SKM-1 (cell line): ENCODE data around the gene TPST2.

ENCODE experiments used
- DNase-seq: peaks from one replicate; lab custom pipeline; 2025; ENCODE audit not compliant: unreplicated experiment; lab: John Stamatoyannopoulos, UW

TPST2 gene

DNA sequence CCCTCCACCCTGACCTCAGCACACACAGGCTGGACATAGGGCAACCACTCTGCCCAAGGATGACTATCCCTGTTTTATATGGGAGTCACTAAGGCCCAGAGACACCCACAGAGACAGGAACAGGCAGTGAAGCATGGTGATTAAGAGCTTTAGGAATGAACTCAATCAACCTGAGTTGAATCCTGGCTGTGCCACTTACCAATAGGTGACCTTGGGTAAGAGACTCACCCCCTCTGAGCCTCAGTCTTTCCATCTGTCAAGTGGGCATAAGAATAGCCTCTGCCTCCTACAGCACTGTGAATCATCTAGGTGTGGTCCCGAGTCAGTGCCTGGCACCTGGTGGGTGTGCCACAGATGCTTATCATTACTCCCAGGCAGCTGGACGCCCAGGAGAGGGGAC, 21.1 kb upstream of the TPST2 start:
- DNase-seq, result no peak

DNA sequence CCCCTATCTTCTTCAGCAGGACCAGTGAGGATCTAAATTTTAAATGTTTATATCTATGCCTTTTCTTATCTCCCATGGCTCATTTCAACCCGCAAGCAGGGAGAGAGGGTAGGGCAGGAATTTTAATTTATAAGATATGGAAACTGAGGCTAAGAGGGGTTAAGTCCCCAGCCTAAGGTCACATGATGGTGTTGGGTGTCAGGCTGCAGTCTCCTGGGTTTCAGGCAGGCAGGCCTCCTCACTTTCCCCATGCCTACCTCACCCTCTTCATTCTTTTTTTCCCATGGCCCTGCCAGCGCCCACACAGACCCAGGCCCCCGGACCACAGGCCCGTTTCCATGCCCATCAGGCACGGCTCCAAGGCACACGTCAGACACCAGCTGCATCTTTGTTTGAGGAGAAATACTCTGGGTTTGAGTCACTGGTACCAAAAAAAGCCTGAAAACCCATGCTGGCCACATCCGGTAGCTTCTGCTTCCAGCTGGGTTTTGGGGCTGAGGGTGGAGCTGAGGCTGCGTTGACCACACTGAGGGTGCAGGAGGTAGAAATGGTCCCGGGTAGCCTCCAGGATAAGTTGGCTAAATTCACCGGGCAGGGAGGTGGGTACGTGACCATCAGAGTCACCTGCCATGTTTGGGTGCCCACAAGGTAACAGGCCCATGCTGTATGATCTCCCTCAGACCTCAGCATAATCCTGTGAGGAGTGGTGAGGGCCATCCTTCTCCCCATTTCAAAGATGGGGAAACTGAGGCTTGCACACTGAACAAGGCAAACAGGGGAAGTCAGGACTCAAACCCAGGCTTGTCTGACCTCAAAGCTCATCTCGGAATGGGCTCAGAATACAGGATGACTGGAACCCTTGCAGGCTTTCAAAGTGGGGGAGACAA, 20.4 kb upstream of the TPST2 start:
- no peak for DNase-seq

DNA sequence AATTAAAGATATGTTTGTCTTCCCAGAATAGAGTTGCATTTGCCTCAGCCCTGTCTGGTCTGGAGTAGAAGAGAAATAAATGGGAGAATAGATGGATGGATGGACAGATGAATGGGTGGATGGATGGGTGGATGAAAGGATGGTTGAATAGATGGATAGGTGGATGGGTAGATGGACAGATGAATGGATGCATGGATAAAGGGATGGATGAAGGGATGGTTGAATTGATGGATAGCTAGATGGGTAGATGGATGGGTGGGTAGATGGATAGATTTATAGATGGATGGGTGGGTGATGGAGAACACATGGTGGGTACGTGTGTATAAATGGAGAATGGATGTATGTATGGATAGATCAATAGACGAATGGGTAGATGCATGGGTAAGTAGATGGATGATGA, 19.4 kb upstream of the TPST2 start:
- DNase-seq, result no peak

DNA sequence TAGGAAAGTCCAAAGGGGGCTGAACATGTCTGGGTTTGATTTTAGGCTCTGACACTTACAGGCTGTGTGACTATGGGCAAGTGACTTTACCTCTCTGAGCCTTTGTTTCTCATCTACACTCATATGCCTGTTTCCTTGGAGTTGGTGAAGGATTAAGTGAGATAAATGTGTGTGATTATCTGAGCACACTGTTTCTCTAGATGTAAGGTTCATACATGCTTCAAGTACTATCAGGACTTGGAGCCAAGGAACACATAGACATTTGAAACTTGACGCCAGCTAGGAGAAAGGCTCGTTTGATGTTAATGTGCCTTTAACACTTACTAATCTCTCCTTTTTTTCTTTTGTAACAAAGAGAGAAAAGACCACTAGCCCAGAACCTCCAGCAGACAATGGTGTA, 18.2 kb upstream of the TPST2 start:
- no peak for DNase-seq

DNA sequence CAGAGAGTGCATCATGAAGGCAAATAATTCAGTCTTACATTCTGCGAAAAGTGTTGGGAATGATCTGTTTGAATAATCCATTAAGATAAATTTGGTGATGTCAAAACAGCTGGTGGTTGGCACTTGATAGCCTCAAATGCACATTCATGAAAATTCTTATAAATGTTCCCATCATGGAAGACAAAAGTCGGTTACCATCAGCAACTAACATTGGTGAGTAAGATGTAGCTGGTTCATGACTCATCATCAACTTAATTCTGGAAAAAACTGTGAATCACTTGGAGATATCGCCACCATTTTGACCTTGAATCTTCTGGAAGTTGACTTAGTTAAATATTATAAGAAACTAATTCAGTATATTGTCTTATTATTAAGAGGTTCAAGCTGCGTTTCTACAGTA, 16.7 kb upstream of the TPST2 start:
- no peak for DNase-seq

DNA sequence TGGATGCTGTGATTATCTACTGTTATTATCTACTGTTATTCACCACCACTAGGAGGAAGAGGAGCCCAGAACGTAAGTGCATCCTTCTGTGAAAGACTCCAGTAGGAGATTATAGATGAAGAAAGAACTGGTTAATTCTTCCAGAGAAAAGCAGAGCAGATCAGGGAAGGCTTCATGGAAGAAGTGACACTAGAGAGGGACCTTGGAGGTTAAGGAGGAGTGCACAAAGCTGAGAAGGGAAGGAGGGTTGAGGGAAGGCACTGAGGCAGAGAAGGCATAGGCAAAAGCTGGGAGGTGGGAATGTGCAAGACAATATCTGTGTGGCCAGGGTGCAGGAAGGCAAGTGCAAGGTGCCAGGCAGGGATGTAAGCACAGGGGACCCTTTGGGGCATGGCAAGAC, 14.4 kb upstream of the TPST2 start:
- DNase-seq, result no peak

DNA sequence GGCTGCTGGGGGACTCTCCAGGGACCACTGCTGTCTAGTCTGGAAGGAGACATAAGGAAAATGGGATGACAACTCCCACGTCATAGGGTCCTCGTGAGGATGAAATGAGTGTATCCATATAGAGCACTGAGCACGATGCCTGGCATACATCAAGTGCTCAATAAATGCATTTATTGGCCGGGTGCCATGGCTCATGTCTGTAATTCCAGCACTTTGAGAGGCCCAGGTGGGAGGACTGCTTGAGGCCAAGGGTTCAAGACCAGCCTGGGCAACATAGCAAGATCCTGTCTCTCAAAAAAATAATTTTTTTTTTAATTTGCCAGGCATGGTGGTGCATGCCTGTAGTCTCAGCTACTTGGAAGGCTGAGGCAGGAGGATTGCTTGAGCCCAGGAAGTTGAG, 12.2 kb upstream of the TPST2 start:
- no peak for DNase-seq

DNA sequence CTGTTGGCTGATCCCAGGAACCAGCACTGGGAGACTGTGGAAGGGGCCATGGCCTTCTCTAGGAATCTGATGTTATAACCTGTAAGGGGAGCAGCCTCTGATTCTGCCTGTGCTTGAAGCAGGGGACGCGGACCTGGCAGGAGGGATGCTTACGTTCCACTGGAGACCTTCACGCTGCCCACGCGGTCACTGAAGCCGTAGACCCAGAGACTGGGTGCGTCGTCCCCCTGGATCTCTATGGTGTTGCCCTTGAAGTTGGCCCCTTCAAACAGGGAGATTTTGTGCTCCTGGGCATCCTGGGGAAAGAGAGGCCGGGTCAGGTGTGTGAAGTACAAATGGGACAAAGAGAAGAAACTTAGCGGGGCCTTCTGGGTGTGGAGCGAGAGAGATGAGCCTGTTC, 11.8 kb upstream of the TPST2 start:
- DNase-seq, result no peak

DNA sequence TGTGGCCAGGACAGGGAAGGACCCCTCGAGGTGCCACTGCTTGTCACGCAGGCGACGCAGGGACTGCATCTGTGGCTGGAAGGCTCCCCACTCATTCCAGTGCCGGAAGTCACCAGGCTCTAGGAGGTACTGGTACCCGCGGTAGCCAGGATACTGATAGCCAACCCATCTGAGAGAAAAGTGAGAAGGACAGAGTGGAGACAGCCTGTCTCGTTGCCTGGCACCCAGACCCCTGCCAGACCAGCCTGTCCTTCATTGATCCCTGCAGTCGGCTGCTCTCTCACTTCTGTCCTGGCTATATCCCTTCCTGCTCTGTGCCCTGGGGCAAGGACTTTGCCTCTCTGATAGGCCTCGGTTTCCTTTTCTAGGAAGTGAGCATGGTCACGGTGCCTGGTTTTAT, 9.6 kb upstream of the TPST2 start:
- DNase-seq, result no peak

DNA sequence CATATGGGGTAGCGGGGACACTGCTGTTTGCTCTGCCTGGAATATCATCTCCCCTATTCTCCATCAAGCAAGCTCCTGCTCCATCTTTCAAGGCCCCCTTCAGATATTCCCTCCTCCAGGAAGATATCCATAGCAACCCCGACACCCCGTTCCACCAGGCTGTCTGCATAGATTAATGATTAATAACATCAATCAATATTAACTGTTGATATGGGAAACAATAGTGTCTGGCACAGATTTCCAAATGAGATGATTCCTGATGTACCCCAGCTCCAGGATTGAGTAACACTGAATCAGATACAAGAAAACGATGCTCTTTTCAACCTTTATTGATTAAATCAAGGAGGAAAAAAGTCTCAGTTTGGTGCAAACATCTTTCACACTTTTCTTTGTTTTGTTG, 7.5 kb upstream of the TPST2 start:
- no peak for DNase-seq

DNA sequence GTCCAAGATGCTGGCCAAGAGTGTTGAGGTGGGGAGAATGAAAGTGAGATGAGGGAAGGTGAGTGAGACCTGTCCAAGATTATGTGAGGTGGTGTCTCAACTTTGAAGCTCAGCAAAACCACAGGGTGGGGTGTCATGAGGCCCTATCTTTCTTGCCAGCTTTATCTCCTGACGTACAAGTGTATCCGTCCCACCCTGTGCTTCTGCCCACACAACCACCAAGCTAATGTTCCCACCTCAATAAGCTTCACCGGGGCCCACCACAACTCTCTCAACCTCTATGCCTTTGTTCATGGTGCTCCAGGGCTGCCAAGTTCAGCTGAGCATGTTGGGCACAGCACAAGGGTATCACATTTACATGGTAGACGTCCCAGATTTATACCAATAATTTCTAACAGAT, 7.1 kb upstream of the TPST2 start:
- DNase-seq, result no peak

DNA sequence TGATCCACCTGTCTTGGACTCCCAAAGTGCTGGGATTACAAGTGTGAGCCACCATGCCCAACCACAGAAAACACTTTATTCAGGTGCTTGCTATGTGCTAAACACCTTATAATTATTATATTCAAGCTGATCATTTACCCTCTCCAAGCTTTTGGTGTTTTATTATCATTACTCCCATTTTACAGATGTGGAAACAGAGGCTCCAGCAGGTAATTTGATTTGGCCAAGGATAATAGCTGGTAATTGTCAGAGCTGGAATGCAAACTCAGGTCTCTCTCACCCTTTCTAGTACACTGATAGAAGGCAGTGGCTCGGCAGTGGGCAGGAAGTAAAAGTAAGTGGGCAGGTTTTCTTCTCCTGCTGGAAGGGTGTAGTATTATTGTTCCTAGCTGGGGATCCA, 3.8 kb upstream of the TPST2 start:
- DNase-seq, result no peak

DNA sequence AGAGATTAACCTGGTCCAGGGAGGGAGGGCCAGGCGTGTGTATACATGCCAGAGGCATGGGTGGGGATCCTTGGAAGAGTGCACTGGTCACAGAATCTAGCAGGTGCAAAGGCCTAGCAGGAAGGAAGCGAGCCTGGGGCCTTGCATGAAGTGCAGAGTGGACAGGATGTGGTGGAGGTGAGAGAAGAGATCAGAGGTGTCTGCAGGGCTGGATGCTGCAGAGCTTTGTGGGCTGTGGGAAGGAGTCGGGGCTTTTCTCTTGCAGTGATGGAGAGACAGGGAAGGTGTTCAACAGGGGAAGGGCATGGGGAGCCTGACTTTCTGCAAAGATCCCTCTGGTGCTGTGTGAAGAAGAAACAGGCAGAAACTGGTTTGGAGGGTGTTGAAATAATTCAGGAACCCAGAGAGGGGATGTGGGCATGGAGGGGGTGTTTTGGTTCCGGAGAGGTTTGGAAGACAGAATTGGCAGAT, 2.5 kb upstream of the TPST2 start:
- no peak for DNase-seq

DNA sequence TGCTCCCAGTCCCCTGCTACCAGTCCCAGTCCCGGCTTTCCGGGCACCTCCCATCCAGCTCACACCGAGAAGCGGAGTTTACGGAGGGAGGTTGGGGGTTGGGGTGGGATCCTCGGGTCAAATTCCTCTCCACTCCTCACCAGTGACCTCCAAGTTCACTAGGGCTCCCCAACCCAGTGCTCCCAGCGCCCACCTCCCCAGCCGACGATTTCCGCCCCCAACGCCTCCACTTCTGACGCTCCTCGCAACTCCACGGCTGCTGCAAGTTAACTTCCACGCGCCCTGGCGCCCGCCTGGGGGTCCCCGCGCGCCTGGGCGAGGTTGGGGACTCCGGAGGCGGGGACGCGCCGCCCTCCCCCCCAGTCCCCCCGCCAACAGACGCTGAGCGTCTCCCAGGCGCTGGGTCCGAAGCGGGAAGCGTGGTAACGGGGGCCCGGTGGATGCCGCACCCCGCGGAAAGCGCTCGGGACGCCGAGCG, 526 bp downstream of the TPST2 start:
- no peak for DNase-seq

DNA sequence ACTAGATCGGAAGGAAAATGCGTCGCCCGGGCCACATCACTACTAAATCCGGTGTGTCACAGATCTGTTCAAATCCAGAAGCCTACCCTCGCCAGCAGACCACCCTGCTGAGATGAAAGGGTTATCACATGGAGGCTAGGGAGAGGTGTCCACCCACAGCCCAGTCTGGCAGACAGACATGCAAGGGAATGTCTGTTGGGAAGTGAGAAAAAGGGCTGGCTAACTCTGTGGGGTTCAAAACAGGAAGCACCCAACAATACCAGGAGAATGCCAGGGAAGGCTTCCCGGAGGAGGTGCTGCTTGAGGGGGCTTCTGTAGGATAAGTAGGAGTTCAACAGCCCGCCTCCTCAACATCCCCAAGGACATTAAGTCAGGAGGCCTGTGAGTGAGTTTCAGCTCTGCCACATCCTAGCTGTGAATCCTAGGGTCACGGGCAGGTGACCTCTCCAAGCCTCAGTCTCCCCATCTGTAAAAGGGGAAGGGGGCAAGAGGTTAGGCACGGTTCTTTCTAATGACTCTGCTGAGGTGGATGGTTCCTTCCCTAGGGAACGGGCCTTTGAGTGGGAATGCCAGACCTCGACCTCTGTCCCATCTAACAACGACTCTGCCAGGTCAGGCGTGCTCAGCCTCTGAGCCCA, 1.1 kb downstream of the TPST2 start:
- no peak for DNase-seq

DNA sequence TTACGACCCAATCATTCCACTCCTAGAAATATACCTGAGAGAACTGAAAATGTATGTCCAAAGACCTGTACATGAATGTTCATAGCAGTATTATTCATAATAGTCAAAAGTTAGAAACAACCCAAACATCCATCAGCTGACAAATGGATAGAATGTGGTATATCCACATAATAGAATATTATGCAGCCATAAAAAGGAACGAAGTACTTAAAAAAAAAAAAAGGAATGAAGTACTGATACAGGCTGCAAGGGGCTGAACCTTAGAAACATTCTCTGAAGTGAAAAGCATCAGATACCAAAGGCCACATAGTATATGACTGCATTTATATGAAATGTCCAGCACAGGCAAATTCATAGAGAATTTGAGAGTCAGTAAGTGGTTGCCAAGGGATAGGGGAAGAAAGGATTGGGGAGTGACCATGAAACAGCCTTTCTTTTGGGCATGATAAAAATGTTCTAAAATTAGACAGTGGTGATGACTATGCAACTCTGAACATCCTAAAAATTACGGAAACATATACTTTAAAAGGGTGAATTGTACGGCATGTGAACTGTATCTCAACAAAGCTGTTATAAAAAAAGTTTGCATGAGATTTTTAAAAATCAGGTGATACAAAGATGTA, 1.8 kb downstream of the TPST2 start:
- DNase-seq, result peak; percentile 47

DNA sequence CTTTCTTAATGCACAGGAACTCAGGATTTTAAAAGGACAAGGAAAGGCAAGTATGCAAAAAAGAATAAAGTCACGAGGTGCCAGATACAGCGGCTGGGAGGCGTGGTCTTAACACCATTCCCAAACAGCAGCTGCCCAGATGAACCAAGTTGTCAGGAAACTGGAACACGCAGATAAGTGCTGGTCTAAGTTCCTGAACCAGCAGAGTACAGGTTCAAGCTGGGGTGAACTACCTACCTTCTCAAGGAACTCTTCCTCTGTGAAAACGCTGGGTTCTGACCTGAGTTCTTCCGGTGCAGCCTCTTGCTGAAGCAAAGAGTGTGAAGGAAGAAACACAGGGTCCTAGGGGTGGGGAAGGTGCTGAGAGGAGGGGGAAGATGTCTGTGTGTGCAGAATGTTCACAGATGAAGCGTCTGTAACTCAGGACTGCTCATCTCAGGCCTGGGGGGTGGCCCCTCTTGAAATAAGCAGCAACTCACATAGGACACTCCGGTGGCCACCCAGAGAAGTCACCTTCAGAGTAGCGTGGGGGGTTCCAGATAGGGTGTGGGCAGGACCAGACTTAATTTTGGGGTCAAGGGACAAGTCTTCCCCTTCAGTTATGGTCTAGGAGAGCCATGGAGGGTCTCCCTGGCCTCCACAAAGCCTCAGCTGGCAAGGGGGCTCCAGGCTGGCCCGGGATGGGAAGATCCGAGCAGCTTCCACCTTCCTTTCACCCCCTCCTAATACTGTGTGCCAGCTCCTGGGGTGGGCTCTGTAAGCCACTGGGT, 3.2 kb downstream of the TPST2 start:
- DNase-seq, result no peak

DNA sequence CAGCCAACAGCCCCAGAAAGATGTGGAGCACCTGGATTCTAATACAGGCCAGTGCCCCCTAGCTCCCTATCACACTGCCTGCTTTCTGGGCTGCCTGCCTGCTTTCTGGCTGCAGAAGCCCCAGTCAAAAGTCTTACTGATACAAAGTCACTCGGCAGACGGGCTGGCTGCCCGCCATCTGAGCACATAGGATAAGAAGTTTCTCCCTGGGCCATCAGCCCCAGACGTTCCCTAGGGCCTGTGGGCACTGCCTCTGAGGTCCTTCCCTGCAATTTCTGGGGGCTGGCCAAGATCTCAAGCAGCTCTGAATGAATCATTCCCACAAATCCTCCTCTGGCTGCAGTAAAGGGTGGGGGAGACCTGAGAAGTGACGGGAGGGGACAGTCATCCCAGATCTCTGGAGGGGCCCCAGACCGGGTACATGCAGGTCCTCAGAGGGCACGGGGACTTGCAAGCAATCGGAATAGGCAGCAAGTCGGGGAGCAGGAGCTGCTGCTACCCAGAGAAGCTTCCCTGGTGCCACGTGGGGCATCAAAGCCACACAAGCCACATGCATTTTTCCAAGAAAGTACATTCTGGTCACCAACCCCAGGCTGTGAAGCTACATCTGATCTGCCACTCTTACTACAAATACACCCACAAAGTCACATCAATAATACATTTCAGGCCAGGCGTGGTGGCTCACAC, 4.7 kb downstream of the TPST2 start:
- DNase-seq, result no peak

DNA sequence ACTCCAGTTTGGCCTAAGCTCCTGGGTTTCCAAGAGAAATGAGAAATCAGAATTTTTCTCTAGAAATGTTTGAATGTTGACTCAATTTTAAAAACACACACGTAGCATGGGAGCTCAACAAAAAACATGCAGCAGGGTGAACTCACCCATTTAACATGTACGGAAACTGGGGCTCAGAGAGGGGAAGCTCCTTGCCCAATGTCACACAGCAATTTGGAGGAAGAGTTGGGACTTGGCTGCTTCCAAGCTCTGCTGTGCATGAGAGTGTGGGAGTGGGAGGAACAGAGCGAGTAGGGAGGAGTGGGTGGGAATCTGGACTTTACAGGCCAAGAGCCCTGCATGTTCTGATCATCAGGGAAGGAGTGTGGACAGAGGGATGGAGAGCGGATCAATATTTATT, 5.9 kb downstream of the TPST2 start:
- no peak for DNase-seq

DNA sequence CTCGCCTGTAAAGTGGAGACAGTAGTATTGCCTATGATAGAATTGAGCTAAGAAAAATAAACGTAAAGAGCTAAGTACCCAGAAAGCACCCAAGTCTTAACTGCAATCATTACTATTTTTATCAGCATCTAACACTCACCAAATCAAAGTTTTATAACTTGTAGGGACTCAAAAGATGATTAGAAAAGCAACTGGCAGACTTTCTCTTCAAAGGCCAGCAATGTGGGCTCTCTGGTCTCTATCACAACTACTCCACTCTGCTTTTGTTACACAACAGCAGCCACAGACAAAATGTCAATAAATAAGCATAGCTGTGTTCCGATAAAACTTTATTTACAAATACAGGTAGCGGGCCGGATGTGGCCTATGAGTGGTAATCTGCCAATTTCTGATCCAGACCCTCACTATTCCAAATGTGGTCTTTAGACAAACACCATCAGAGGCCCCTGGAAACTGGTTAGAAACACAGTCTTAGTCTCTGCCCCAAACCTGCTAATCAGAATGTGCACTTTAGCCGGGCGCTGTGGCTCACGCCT, 8.2 kb downstream of the TPST2 start:
- DNase-seq, result no peak
